Stimulated activated CD4-positive, alpha-beta T cell treated with anti-CD3 and anti-CD28 coated beads, TNF-alpha, amount 100 ng/mL, for 24 hours (primary cell): ENCODE results near the gene STH.
"Not testable (repeated sequence)": the region's sequence is repeated elsewhere in the genome, so short reads cannot be mapped to it uniquely, and the experiment has no call there.

ENCODE experiments used
- DNase-seq, 3 experiments: peaks; one replicate each; pipeline ENCODE4 v3.0.0-alpha.2; 2020; ENCODE audit warnings: low read depth in 3 of 3

The STH gene

DNA sequence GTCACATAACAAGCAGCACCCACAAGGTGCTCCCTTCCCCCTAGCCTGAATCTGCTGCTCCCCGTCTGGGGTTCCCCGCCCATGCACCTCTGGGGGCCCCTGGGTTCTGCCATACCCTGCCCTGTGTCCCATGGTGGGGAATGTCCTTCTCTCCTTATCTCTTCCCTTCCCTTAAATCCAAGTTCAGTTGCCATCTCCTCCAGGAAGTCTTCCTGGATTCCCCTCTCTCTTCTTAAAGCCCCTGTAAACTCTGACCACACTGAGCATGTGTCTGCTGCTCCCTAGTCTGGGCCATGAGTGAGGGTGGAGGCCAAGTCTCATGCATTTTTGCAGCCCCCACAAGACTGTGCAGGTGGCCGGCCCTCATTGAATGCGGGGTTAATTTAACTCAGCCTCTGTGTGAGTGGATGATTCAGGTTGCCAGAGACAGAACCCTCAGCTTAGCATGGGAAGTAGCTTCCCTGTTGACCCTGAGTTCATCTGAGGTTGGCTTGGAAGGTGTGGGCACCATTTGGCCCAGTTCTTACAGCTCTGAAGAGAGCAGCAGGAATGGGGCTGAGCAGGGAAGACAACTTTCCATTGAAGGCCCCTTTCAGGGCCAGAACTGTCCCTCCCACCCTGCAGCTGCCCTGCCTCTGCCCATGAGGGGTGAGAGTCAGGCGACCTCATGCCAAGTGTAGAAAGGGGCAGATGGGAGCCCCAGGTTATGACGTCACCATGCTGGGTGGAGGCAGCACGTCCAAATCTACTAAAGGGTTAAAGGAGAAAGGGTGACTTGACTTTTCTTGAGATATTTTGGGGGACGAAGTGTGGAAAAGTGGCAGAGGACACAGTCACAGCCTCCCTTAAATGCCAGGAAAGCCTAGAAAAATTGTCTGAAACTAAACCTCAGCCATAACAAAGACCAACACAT lies at the start of gene STH:
STH (plus strand) TSS at position 264 of the 913 bp plus-strand sequence; CDS start at position 294, 30 bp downstream.
- no peak for DNase-seq

DNA sequence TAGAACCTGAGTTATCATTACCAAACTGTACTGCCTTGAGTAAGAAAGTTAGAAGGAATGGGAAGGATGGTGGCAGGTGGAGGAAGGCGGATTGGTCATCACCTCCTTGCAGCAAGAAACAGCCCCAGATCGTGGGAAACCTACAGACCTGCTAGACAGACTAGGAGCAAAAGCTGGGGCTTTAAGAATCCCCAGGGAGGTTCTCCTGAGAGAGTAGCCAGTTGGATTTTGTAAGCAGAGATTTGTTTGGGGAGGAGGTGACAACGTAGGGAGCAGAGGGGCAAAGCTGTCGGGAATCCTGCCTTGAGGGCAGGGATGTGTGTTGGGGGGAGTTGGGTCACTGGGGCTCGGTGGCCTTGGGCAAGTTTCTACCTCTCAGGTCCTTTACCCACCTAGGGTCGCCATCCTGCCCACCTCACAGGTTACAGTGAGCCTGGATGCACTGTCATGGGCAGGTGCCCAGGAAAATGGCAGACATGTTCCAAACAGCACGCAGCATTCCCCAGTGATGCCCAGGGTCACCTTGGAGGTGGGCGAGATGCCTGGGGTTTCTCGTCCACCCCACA lies 49.2 kb upstream of the STH start:
- no peak for DNase-seq

DNA sequence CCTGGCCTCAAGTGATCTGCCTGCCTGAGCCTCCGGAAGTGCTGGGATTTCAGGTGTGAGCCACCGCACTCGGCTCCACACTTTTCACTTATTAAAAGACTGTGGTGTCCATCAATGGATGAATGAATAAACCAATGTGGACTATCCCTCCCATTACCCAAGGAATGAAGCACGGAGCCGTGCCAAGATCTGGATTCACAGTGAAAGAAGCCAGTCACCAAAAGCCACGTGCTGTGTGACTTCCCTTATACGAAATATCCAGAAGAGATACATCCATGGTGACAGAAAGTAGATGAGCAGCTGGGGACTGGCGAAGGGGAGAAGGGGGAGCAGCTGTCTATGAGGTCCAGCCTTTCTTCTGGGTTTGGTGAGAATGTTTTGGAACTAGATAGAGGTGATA lies 48.2 kb upstream of the STH start:
- DNase-seq = no peak

GRCh38 chr17:45951403-45951802 lies 47.6 kb upstream of the STH start:
- no peak for DNase-seq

GRCh38 chr17:45951941-45952340 lies 47.1 kb upstream of the STH start:
- no peak for DNase-seq

DNA sequence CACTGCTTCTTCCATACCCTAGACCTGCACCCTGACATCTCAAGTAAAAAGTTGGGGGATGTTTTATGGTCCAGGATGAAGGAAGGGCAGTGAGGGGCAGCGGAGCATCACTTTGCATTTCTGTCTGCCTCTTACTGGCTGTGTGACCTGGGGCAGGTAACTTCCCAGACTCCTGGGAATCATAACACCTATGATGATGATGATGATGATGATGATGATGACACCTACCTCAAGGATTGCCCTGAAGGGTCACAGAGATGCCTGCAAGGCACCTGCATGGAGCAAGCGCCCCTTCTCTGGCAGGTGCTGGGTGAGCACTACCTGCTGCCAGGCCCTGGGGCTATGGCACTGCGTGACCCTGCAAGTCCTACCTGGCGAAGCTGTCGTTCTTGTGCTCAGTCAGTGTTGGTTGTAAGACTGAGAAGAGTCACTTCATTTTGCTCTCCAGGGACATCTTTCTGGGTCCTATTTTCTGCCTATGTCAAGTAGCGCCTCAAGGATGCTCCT lies 46.2 kb upstream of the STH start:
- no peak for DNase-seq

- no peak for DNase-seq
Observed at GRCh38 chr17:45953561-45953960, 45.5 kb upstream of the STH start.

GRCh38 chr17:45954914-45955313 lies 44.1 kb upstream of the STH start:
- no peak for DNase-seq

DNA sequence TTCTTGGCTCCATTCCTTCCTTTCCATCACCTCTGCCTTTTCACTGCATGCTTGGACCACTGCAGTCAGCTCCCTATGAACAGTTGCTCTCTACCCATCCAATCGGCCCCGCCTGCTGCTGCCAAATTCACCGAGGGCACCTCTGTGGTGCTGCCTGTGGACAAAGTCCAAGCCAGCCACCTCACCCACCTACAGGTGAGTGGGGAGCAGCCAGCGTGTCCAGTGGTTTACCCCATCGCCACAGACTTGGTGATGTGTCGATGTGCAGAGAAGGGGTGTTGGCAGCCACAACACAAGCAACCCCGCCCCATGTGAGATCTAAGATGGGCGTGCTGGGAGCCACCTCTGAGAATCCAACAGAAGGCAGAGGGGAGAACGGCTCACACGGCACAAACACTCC lies 43.7 kb upstream of the STH start:
- DNase-seq = no peak

DNA sequence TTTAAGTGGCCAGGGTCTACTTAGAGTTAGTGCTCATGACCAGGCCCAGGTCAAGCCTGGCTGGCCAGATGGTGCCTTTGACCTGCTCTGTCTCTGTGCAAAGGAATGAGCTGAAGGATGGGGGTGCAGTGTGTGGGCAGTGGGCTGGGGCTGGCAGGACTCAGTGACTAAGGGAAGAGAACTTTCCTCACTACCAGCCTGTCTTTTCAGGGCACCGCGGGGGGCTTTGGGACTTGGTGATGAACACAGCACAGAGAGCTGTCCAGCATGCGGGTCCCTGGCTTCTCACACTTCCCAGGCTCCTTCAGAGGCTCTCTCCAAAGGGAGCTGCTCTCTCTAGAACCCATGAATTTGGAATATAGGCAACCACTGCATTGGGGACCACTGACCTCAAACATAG lies 43.0 kb upstream of the STH start:
- no peak for DNase-seq

- not testable (repeated sequence) for DNase-seq
Observed at GRCh38 chr17:45956746-45957145, 42.3 kb upstream of the STH start.

DNA sequence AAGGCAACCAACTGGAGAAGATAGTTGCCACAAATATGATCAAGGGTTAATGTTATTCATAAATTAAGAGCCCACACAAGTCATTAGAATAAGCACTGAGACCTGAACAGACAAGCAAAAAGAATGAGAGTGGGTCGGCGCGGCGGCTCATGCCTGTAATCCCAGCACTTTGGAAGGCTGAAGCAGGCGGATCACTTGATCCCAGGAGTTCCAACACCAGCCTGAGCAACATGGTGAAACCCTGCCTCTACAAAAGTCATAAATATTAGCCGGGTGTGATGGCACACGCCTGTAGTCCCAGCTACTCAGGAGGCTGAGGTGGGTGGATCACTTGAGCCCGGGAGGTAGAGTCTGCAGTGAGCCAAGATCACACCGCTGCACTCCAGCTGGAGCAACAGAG lies 40.7 kb upstream of the STH start:
- no peak for DNase-seq

- DNase-seq = no peak
Observed at GRCh38 chr17:45958994-45959665, 39.9 kb upstream of the STH start.

GRCh38 chr17:45960311-45960710 lies 38.7 kb upstream of the STH start:
- no peak for DNase-seq

GRCh38 chr17:45961206-45961605 lies 37.8 kb upstream of the STH start:
- DNase-seq = no peak

DNA sequence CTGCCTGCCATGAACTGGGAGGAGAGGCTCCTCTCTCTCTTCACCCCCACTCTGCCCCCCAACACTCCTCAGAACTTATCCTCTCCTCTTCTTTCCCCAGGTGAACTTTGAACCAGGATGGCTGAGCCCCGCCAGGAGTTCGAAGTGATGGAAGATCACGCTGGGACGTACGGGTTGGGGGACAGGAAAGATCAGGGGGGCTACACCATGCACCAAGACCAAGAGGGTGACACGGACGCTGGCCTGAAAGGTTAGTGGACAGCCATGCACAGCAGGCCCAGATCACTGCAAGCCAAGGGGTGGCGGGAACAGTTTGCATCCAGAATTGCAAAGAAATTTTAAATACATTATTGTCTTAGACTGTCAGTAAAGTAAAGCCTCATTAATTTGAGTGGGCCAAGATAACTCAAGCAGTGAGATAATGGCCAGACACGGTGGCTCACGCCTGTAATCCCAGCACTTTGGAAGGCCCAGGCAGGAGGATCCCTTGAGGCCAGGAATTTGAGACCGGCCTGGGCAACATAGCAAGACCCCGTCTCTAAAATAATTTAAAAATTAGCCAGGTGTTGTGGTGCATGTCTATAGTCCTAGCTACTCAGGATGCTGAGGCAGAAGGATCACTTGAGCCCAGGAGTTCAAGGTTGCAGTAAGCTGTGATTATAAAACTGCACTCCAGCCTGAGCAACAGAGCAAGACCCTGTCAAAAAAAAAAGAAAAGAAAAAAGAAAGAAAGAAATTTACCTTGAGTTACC lies 36.7 kb upstream of the STH start:
- DNase-seq = no peak

- DNase-seq = no peak
Observed at GRCh38 chr17:45963283-45963682, 35.8 kb upstream of the STH start.

DNA sequence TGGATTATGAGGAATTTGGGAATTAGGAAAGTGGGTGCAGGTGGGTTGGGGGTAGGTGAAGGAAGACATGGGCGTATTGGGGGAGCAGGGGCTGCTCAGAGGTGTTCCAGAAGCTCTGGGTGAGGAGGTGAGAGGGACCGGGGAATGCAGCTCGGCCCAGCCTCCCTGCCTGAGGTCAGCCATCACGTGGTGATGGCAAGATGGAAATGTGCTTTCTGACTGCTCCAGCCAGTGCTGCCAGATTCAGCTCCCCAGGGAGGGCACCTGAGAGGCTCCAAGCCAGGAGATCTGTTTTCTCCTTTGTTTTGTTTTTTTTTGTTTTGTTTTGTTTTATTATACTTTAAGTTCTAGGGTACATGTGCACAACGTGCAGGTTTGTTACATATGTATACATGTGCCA lies 35.2 kb upstream of the STH start:
- no peak for DNase-seq

- no peak for DNase-seq
Observed at GRCh38 chr17:45964634-45965033, 34.4 kb upstream of the STH start.

GRCh38 chr17:45965812-45966211 lies 33.2 kb upstream of the STH start:
- no peak for DNase-seq

- DNase-seq = no peak
Observed at GRCh38 chr17:45966606-45967280, 32.3 kb upstream of the STH start.
